Smooth muscle cell (in vitro differentiated cells): Measurements from ENCODE around the gene ZCCHC2. TPM values are rescaled to one million over a fixed set of nuclear protein-coding genes. Genes with fewer than 3 reads are reported as not detected.

Source experiments
- DNase-seq: peaks from one replicate; lab custom pipeline; 2025; ENCODE audit not compliant: unreplicated experiment; lab: John Stamatoyannopoulos, UW
- H2AFZ ChIP-seq: fragments of 200-600 bp; sonication (generic); 2 replicates; pipeline ENCODE4 v1.6.0; 2016; ENCODE audit warnings: antibody characterized with exemption, low read depth, mild to moderate bottlenecking
- H3F3A ChIP-seq: fragments of 200-600 bp; sonication (generic); 2 replicates; pipeline ENCODE4 v1.6.0; 2017; ENCODE audit warnings: antibody characterized with exemption, low read depth
- H3K27ac ChIP-seq: fragments of 200-600 bp; sonication (generic); 2 replicates; pipeline ENCODE4 v1.5.1; 2016; ENCODE audit warnings: low read depth, mild to moderate bottlenecking
- H3K27me3 ChIP-seq: fragments of 200-600 bp; sonication (generic); 2 replicates; pipeline ENCODE4 v1.6.1; 2016; ENCODE audit warnings: low read depth, mild to moderate bottlenecking
- H3K36me3 ChIP-seq: fragments of 200-600 bp; sonication (generic); 2 replicates; pipeline ENCODE4 v1.5.1; 2016; ENCODE audit warnings: low read depth
- H3K4me1 ChIP-seq: fragments of 200-600 bp; sonication (generic); 2 replicates; pipeline ENCODE4 v1.5.1; 2016; ENCODE audit warnings: low read depth
- H3K4me2 ChIP-seq: fragments of 200-600 bp; sonication (generic); 2 replicates; pipeline ENCODE4 v1.6.0; 2016; ENCODE audit warnings: mild to moderate bottlenecking
- H3K4me3 ChIP-seq: fragments of 200-600 bp; sonication (generic); 2 replicates; pipeline ENCODE4 v1.5.1; 2016; ENCODE audit warnings: mild to moderate bottlenecking
- H3K79me2 ChIP-seq: fragments of 200-600 bp; sonication (generic); 2 replicates; pipeline ENCODE4 v1.6.0; 2016; ENCODE audit warnings: low read depth, mild to moderate bottlenecking
- H3K9ac ChIP-seq: fragments of 200-600 bp; sonication (generic); 2 replicates; pipeline ENCODE4 v1.6.0; 2016; ENCODE audit warnings: low read depth
- H3K9me3 ChIP-seq: fragments of 200-600 bp; sonication (generic); replicated peaks from 2 replicates; pipeline ENCODE4 v1.5.1; 2016; ENCODE audit warnings: low read depth
- H4K20me1 ChIP-seq: fragments of 200-600 bp; sonication (generic); 2 replicates; pipeline ENCODE4 v1.6.0; 2016; ENCODE audit warnings: low read depth
- WGBS: methylation state at CpG from one replicate; pipeline ENCODE4 v1.1.7; 2016; ENCODE audit warnings: low lambda C conversion rate; 5-methylcytosine and 5-hydroxymethylcytosine counted together
- polyA plus RNA-seq: library from polyadenylated mRNA; unstranded; fragments of >200 nt; fragmentation: Nextera tagmentation; extraction: Ambion mirVana; gene quantifications from 2 replicates; pipeline ENCODE4 v1.2.1, GENCODE V29; 2016
- total RNA-seq: library from RNA; depleted of rRNA; stranded (reverse); fragments of >200 nt; gene quantifications from 2 replicates; pipeline ENCODE4 v1.2.3, GENCODE V29; 2014
- TF ChIP-seq, protein P1 (sequence below): fragments of 200-600 bp; sonication (generic); IDR thresholded peaks from 2 replicates; pipeline ENCODE4 v1.5.1; 2017; ENCODE audit warnings: borderline replicate concordance, mild to moderate bottlenecking, antibody characterized with exemption; ENCODE audit not compliant: insufficient read depth, poor library complexity, severe bottlenecking

The ZCCHC2 gene
- total and polyA plus RNA-seq, 2 experiments from 2014 or later: 0.74 to 8.1 TPM

DNA sequence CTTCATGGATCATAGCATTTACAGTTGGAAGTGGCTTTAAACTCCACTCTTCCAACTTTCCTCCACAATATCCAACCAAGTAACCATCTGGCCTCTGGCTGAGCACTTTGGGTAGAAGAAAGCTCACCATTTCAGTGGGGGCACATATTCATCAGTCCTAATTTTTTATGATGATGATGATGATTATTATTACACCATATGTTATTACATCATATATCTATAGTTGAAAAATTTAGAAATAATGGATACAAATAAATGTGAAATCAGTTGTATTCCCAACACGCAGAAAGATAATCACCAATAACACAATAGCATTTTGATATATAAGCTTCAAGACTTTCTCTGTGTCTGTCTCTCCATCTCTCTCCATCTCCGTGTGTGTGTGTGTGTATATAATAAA, 26.6 kb upstream of the ZCCHC2 start:
- no peak overlapping the region for H3K9ac ChIP-seq
- DNase-seq: no peak
- H3K4me1 ChIP-seq: no peaks in the 10 kb centered on the region
- no peak overlapping the region for H3K27ac ChIP-seq
- WGBS: 93% methylated on average over 2 of the region's 2 CpGs
- H3F3A ChIP-seq: no peaks in the 10 kb centered on the region
- no peaks in the 10 kb centered on the region for H4K20me1 ChIP-seq
- no peaks in the 10 kb centered on the region for H3K27me3 ChIP-seq
- no peak overlapping the region for H3K4me2 ChIP-seq
- no peaks in the 10 kb centered on the region for H3K9me3 ChIP-seq
- H2AFZ ChIP-seq: no peak overlapping the region
- H3K36me3 ChIP-seq: no peaks in the 10 kb centered on the region
- H3K4me3 ChIP-seq: no peak overlapping the region
- no peaks in the 10 kb centered on the region for H3K79me2 ChIP-seq
- TF ChIP-seq, protein P1, sequence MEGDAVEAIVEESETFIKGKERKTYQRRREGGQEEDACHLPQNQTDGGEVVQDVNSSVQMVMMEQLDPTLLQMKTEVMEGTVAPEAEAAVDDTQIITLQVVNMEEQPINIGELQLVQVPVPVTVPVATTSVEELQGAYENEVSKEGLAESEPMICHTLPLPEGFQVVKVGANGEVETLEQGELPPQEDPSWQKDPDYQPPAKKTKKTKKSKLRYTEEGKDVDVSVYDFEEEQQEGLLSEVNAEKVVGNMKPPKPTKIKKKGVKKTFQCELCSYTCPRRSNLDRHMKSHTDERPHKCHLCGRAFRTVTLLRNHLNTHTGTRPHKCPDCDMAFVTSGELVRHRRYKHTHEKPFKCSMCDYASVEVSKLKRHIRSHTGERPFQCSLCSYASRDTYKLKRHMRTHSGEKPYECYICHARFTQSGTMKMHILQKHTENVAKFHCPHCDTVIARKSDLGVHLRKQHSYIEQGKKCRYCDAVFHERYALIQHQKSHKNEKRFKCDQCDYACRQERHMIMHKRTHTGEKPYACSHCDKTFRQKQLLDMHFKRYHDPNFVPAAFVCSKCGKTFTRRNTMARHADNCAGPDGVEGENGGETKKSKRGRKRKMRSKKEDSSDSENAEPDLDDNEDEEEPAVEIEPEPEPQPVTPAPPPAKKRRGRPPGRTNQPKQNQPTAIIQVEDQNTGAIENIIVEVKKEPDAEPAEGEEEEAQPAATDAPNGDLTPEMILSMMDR: no peak

DNA sequence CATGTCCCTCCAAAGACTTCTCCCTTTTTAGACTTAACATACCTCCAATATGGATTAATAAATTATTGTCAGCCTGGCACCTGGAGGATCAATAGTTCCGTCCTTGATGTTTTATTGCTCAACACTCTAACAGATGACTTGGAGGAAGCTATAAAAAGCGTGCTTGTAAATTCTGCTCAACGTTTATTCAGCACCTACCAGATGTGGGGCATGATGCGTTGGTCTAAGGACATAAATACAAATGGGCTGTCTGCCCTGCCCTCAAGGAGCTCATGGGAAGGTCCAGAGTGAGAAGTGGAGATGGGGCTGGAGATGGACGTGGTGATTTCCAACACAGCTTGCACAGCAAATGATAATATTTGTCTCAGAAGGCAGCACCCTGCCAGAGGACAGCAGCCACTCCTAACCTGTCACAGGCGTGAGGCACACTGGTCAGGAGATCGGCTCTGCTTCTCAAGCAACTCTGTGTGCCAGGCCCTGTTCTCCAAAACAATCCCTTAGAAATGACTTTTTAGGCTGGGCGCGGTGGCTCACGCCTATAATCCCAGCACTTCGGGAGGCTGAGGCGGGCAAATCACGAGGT, 25.5 kb upstream of the ZCCHC2 start:
- Histone ChIP-seq H3K27ac (no peak overlapping the region), H3K4me1 (no peaks in the 10 kb centered on the region), H4K20me1 (no peaks in the 10 kb centered on the region), H3K4me2 (no peak overlapping the region), H2AFZ (no peak overlapping the region), H3K9me3 (no peaks in the 10 kb centered on the region), H3K36me3 (no peaks in the 10 kb centered on the region), H3K27me3 (no peaks in the 10 kb centered on the region), H3F3A (no peaks in the 10 kb centered on the region), H3K9ac (no peak overlapping the region), H3K4me3 (no peak overlapping the region), H3K79me2 (no peaks in the 10 kb centered on the region)
- 80% methylated on average over 13 of the region's 13 CpGs for WGBS
- no peak for DNase-seq
- TF ChIP-seq, protein P1: no peak

DNA sequence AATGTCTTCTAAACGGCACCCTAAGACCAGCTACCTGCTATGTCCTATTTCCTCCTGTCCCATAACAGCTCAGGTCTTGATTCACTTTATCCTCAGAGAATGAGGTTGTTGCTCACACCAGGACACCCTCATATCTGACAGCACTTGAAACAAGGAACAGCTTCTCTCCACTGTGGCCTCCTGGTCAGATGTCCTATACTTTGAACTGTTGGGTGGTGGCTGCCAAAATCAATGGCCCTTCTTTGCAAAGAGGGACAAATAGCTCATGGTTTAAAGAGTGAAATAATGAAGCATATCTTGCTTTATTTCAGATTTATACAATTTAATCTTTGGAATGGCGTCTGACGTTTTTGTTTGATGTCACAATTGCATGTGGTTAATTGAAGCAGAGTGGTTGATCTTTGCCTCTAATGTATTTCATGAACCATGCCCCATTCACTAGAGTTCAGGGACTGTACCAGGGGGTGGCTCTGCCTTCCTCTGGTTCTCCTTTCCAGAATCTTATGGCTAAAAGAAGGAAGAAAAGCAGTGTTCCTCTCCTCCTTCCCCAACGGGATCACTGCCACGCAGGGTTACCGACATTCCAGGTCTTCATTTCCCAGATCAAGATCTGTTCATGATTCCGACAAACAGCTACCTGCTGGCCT, 24.1 kb upstream of the ZCCHC2 start:
- Histone ChIP-seq H3K4me1 (no peaks in the 10 kb centered on the region), H3F3A (no peaks in the 10 kb centered on the region), H4K20me1 (no peaks in the 10 kb centered on the region), H3K4me3 (no peak overlapping the region), H3K27ac (no peak overlapping the region), H2AFZ (no peak overlapping the region), H3K27me3 (no peaks in the 10 kb centered on the region), H3K4me2 (no peak overlapping the region), H3K79me2 (no peaks in the 10 kb centered on the region), H3K9me3 (no peaks in the 10 kb centered on the region), H3K36me3 (no peaks in the 10 kb centered on the region), H3K9ac (no peak overlapping the region)
- TF ChIP-seq, protein P1: no peak
- 95% methylated on average over 7 of the region's 7 CpGs for WGBS
- no peak for DNase-seq

DNA sequence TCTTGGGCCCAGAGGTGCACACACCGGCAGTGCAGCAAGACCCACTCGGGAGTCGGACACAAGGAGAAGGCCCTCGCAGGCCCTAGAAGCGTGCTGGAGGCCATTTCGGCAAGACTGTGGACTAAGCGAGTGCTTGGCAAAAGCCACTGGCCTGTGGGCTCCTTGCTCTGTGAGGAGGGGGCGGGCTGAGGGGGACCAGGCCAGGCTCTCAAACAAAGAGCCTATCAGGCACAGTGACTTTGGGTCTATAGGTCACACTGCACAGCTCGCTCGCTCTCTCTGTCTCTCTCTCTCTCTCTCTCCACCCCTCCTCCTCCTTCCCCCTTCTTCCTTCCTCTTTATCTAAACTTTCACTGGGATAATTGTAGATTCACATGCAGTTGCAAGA, 23.6 kb upstream of the ZCCHC2 start:
- no peaks in the 10 kb centered on the region for H3K36me3 ChIP-seq
- H3K4me1 ChIP-seq: no peaks in the 10 kb centered on the region
- H4K20me1 ChIP-seq: no peaks in the 10 kb centered on the region
- H3K9me3 ChIP-seq: no peaks in the 10 kb centered on the region
- TF ChIP-seq, protein P1: no peak
- no peaks in the 10 kb centered on the region for H3K27me3 ChIP-seq
- H3K79me2 ChIP-seq: no peaks in the 10 kb centered on the region
- H3K4me3 ChIP-seq: no peak overlapping the region
- no peak for DNase-seq
- WGBS: 93% methylated on average over 10 of the region's 10 CpGs
- H3K4me2 ChIP-seq: no peak overlapping the region
- no peak overlapping the region for H3K27ac ChIP-seq
- no peak overlapping the region for H2AFZ ChIP-seq
- H3F3A ChIP-seq: no peaks in the 10 kb centered on the region
- H3K9ac ChIP-seq: no peak overlapping the region
